HG03521 (cell line): ENCODE data around the gene BCAS4.
"Not testable (repeated sequence)": the region's sequence is repeated elsewhere in the genome, so short reads cannot be mapped to it uniquely, and the experiment has no call there.

Source experiments
- ATAC-seq: cut with Tn5 transposase; IDR thresholded peaks from one replicate; pipeline ENCODE4 v1.9.1; 2021; ENCODE audit warnings: mild to moderate bottlenecking, moderate library complexity; ENCODE audit not compliant: unreplicated experiment

The BCAS4 gene

DNA sequence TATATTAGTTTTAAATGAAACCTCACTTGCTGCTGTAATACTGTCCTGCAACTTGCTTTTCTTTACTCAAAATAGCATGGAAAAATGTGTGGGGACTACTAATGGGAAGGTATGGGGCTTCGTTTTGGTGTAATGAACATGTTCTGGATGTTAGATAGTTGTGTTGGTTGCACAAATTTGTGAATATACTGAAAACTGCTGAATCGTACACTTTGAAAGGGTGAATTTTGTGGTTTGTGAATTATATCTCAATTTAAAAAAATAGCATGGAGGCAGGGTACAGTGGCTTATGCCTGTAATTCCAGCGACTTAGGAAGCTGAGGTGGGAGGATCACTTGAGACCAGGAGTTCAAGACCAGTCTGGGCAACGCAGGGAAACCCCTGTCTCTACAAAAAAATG, 2.3 kb downstream of the BCAS4 start:
- no peak for ATAC-seq

DNA sequence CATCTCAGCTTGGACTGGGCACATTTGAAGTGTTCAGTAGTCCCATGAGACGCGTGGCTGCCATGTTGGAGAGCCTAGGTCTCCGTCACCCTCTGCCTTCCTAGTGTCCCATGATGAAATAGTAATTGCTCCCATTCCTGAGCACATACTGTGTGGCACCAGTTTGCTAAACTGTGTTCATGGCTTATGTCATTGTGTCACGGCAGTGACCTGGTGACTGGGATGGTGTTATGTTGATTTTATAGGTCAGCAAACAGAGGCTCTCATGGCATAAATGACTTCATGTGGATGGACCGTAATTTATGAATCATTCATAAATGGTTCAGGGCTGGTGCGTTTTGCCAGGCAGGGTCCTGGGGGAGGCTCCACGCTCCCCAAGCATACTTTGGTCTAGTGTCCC, 3.8 kb downstream of the BCAS4 start:
- no peak for ATAC-seq

DNA sequence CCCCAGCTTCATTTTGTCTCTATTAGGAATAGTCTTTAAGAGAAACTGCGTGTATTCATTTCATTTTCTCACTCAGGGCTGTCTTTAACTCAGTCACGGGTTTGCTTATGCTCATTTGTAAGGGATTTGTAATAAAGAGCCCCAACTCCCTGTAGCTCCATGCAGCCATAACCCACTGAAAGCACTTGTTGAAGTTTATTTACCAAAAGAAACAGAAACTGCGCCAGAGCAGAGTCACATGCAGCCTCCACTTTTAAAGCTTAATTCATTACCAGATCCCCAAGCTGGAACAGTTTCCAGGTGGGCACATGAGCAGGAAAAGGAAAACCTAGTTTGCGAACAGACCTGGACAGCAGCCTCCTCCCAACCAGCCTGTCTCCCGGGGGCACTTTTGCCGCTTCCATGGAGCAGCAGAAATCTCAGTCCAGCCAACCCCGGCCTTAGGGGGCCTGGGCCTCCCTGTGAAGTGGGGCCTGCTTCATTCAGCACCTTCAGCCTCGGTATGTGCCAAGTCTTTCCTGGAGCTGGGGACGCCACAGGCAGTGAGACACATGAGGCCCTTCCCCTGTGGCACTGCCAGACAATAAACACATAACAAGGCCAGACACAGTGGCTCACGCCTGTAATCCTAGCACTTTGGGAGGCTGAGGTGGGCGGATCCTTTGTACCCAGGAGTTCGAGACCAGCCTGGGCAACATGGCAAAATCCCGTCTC, 4.5 kb downstream of the BCAS4 start:
- ATAC-seq: no peak

DNA sequence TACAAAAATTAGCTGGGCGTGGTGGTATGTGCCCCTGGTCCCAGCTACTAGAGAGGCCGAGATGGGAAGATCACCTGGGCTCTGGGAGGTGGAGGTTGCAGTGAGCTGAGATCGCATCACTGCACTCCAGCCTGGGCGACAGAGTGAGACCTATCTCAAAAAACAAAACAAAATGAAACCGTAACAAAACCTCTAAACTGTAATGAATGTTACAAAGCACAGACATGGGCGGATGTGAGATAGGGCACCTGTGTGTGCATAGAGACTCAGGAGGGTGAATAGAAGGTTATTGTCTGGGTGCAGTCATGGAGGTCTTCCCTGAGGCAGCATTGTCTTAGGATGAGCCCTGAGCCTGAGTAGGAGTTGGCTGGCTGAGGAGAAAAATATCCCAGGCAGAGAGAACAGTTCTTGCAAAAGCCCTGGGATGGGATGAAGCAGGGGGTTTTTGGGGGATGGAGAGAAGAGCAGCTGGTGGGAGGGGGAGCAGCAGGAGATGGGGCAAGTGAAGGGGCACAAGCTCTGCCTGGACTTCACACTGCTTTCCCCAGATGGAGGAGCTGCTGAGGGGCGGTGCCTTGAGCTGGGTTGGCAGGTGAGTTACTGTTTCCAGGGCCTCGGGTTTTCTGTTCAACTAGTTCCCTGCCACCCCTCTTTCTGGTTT, 5.2 kb downstream of the BCAS4 start:
- ATAC-seq: peak; percentile 30

DNA sequence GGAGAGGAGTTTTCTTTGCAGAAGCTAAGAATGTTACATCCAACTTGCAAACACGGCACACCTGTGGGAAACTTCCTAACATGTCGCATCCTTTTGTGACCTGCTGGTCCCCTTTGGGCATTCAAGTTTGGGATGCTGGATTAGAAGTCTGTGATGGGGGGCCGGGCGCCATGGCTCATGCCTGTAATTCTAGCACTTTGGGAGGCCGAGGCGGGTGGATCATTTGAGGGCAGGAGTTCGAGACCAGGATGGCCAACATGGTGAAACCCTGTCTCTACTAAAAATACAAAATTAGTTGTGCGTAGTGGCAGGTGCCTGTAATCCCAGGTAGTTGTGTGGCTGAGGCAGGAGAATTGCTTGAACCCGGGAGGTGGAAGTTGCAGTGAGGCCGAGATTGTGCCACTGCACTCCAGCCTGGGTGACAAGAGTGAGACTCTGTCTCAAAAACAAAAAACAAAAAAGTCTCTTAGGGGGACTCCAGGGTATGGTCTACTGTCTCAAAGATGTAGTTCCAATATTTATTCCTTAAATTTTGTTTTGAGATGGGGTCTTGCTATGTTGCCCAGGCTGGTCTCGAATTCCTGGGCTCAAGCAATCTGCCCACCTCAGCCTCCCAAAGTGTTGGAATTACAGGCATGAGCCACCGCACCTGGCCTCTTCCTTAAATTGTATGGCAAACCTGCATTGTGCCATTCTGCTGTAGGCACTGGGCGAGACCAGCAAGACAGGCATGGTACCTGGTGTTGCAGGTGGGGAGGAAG, 6.3 kb downstream of the BCAS4 start:
- not testable (repeated sequence) for ATAC-seq

DNA sequence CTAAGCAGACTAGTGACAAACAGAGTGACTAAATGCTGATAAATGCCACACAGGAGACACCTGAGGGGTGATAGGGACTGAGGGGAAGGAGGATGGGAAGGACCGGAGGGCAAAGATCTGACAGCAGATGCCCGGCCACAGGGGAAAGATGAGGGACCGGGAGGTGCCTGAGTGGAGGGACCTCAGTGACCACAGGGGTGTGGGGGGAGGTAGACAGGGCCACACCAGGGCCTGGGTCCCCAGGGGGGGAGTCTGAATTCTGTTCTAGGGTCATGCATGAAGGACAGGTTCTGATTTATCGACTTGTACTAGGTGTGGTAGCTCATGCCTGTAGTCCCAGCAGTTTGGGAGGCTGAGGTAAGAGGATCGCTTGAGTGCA, 6.9 kb downstream of the BCAS4 start:
- ATAC-seq: no peak

DNA sequence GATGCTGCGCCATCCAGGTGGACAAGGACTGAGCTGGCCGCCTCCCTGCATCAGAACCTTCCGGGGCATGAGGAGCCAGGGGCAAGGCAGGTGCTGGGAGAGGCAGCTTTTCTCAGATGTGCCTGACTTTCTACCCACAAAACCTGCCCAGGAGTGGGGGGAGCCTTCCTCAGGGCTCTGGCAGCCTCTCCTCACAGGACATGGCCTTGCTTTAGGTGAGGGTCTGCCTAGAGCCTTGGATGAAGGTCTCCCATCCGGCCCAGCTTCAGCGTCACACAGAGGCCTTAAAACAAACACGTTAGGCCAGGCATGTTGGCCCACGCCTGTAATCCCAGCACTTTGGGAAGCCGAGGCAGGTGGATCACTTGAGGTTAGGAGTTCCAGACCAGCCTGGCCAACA, 7.4 kb downstream of the BCAS4 start:
- ATAC-seq: no peak

DNA sequence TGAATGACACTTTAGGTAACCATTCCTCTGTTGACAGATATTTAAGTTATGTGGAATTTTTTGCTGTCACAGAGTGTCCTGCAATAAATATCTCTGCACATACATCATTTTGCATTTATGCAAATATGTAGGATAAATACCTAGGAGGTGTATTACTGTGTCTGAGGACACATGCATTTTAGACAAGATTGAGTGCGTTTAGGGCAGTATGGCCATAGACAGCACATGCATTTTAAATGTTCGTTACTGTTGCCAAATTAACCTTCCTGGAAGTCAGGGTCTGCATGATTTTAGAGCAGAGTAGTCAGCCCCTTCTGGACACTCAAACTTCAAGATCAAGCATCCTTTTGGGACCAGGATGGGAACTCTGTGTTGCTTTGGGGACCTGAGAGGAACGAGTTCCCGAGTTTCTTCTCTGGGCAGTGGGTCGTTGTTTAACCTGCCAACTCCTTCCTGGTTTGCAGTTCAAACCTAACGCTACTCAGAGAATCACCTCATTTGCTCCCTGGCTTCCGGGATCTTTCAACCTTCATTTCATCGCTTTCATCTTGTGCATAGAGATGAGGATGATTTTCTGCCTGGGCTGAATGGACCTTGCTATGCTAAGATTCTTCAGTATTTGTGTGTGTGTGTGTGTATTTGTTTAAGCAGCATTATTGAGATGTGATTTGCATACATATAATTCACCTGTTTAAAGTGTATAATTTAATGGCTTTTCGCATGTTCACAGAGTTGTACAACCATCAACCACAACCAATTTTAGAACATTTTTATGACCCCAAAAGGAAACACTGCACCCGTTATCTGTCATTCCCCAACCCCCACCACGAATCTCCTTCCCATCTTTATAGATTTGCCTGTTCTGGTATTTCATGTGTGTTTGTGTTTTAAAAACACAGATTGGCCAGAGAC, 9.8 kb downstream of the BCAS4 start:
- no peak for ATAC-seq

DNA sequence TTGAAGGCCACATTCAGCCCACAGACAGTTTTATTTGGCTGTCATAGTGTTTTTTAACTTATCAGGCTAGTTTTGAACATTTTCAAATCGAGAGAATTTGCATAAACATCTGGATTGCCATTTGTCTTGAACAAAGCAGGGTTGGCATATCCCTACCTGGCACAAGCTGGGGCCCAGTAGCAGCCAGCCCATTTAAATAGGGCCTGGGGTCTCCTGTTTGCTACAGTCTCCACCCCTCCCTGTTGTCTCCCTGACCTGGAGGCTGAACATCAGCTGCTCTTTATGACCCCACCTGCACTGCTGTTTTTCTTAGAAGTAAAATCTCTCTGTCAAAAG, 10.5 kb downstream of the BCAS4 start:
- ATAC-seq: no peak

DNA sequence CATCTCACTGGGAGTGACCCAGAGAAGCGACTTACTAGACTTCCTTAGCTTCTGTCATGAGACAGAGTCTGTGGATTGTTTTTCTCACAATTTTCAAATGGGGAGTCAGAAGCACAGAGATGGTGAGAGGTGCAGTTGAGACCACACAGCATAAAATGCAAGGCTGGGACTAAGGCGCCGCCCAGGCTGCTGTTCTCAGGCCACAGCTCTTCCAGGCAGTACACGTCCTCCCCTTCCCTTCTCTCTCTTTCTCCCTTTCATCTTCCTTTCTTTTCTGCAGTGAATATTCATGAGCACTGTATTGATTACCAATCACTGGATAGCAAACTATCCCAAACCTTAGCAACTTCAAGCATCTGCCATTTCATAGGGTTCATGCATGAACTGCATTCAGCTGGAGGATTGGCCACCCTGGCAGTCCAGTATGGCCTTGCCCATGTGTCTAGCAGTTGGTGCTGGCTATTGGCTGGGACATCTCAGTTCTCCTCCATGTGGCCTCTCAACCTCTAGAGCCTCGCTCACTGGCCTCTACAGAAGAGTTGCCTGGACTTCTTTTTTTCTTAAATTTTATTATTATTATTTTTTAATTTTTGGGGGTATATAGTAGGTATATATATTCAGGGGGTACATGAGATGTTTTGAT, 11.4 kb downstream of the BCAS4 start:
- ATAC-seq: no peak

DNA sequence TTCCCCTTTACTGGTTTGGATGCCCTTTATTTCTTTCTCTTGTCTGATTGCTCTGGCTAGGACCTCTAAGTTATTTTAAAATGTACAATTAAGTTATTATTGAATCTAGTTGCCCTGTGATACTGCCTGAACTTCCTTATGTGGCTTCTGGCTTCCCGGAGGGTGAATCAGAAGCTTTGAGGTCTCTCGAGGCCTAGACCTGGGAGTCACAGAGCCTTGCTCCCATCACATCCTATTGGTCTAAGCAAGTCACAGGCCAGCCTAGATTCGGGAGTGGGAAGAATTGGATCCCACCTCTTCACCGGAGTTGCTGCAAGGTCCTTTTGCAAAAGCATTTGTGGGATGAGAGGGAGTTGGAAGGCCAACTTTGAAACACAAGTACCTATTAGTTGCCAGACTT, 15.2 kb downstream of the BCAS4 start:
- no peak for ATAC-seq

DNA sequence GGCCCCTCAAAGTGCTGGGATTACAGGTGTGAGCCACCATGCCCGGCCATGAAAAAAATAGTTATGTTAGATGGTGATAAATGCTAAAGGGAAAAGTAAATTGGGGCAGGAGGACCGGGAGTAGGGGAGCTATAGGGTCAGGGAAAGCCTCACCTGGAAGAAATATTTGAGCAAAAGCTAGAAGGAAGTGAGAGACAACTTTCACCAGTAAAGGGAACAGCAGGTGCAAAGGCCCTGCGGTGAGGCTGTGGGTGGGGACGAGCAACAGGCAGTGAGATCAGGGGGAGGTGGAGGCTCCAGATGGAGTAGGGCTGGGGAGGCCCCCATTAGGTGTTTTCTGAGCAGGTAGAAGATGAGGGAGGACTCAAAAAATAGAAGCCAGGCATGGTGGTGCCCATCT, 16.0 kb downstream of the BCAS4 start:
- ATAC-seq: no peak

DNA sequence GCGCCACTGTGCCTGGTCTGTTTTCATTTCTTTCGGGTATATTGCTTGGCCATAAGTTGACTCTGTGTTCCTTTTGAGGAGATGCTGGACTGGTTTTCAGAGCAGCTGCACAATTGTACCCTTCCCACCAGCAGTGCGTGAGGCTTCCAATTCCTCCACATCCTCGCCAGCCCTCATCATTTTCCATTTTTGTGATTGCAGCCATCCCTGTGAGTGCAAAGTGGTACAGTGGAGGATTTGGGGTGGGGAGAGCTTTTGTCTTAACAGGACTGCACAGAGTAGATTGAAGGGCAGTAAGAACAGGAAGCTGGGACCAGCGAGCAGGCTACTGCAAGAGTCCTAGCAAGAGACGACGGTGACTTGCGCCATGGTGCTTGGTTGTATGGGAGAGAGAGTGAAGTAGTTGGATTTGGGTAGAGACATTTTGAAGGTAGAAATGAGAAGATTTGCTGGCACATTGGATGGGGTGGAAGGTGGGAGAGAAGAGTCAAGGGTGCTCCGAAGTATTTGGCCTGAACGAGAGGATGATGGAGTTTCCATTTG, 18.3 kb downstream of the BCAS4 start:
- no peak for ATAC-seq

DNA sequence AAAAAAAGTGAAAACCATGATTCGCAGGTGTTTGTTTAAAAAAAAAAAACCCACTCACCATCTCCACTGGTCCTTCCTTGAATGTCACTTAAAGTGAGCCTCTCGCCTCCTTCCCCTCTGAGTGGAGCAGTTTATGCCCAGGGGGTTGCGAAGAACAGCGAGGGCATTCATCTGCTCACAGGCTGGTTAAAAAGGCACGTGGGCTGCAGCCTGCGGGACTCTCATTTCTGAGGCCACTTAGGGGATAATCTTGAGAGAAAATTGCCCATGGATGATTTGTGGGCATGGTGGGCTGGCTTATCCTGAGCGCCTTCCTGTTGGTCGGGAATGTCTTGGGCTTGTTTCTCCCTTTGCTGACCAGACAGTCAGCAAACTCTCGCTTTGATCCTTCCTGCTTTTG, 18.9 kb downstream of the BCAS4 start:
- no peak for ATAC-seq

DNA sequence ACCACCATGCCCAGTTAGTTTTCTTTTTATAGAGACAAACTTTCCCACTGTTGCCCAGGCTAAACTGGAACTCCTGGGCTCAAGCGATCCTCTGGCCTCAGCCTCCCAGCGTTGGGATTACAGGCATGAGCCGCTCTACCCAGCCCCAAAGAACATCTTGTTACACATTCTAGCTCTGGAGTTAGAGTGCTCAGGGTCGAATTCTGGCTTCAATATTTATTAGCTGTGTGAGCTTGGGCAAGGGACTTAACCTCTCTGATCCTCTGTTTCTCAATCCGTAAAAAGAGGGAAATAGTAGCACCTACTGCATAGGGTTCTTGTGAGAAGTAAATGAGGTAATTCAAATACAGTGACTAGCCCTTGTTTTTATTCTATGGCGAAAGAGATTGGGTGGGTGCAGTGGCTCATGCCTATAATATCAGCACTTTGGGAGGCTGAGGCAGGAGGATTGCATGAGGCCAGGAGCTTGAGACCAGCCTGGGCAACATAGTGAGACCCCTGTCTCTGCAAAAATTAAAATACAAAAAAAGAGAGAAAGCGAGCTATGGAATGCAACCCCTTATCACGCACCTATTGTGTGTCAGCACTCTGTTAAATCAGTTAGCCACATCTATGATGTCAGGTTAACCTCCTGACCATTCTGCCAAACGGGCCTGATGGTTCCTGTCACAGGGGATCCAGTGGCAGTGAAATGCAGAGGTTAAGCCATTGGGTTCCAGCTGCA, 19.7 kb downstream of the BCAS4 start:
- ATAC-seq: no peak

DNA sequence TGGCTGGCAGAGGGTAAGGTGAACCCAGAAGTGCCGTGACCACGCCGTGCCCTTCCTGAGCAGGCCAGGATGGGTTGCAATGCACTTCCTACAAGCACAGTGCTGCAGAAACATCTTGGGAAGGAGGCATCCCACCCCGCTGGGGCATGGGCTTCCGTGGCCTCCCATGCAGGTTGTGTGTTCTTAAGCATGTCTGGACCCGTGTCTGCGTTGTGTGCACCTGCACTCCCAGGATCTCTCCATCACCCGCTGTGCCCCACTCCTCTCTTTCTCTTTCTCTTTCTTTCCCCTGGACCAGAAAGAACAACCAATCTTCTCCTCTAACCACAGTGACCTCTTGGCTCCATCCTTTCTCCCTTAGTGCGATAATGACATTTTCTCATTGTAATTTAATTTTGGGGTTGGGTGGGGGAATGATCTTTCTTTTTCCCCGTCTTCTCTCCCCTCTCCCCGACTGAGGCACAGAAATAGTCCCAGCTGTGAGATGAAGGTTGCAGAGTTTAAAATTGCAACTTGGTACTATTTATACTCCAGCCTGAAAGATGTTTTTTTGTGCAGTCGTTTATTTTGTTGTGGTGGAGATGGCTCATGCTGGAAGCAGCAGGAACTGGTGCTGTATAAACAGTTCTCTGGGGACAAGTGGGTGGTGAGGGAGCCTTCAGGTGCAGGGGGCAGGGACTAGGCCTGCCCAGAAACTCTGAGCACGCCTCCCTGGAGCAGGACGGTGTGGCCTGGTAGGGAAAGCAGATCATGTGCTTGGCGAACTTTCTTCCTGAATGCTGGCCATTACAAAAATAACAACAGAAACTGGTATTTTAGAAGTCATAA, 20.5 kb downstream of the BCAS4 start:
- no peak for ATAC-seq

DNA sequence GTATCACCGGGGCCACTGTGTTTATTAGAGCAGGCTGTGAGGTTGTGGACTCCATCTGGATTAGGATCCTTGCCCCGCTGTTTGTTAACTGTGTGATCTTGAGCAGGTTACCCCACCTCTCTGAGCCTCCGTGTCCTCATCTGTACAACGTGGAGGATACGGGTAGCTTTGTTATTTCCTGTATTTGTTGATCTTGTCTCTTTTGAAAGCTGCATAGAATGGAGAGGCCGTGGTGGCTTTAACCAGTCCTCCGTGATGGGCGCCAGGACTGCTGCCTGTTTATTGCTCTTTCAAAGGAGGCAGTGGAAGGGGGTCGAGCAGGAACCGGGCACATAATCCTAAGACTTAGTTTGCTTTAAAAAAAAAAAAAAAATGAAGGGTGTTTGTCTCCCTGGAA, 22.9 kb downstream of the BCAS4 start:
- no peak for ATAC-seq

DNA sequence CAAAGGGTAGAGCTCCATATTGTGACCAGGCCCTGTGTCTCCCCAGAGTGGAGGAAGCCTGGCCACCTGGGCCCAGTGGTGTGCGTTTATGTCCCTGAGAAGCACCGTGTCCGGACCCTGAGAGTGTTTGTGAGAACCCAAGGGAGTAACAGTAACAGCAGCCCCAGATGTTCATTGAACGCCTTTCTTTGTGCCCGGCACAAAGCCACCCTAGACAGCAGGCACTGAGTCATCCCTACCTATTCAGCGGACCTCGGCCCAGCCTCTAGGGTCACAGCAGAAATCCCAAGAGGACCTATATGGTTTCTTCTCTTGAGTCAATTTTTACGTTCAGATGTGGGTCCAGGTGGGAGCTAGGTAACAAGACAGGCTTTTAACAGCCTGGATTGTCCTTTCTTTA, 24.5 kb downstream of the BCAS4 start:
- ATAC-seq: no peak
